ENCODE data around the gene ENKD1. TPM values are rescaled to one million over a fixed set of nuclear protein-coding genes. Genes with fewer than 3 reads are reported as not detected.

Gene ENKD1
- total RNA-seq, 5 donors from 2014 or later (not counting 1 experiment from before 2014, with no cell fraction given), result 4.2 to 12.1 (median 10.1) TPM

- Mint-ChIP-seq H3K27ac (peak within 1 kb of the TSS; percentile 93 to 95), H3K9me3 (no peaks in the 10 kb centered on the region), H3K4me1 (peaks cover 13 to 36% (median 35%) of the 10 kb centered on the region in 3 donors), H3K4me3 (peak within 1 kb of the TSS; percentile 89 to 93 (median 91)), H3K36me3 (peaks cover 7% of the 10 kb centered on the region), H3K27me3 (no peaks in the 10 kb centered on the region)
- H3K4me3 ChIP-seq (ENCODE audit: control insufficient read depth in 1 of 2, extremely low read depth in 1 of 2, low read length in 1 of 2), result peak within 1 kb of the TSS; percentile 99 to 100
- H3K9me3 ChIP-seq, result no peaks in the 10 kb centered on the region
- no peaks in the 10 kb centered on the region for H3K27me3 ChIP-seq (replicated peaks in 1 of 2; ENCODE audit: control insufficient read depth in 2 of 2, extremely low read depth in 1 of 2, insufficient read depth in 2 of 2, low read length in 1 of 2)
- H3K36me3 ChIP-seq (ENCODE audit: control insufficient read depth in 2 of 2, extremely low read depth in 1 of 2, insufficient read depth in 1 of 2, low read length in 1 of 2), result peaks cover 8 to 24% of the 10 kb centered on the region in 2 donors
- CTCF ChIA-PET, result interaction anchor here (0.6 to 1.6 kb wide), 10 partner anchors 8 to 276 kb away, joined by 3 to 9 read pairs (median 4); partner anchors contain the start of genes ATP6V0D1 (in 1 of the 2) and CARMIL2 (in 1 of the 2)
- peak; percentile 82 to 95 (median 88) for DNase-seq
- POLR2A ChIA-PET, result interaction anchor here (0.5 to 2.1 kb wide), 6 partner anchors 15 to 1429 kb away, joined by 3 to 8 read pairs (median 3); partner anchors contain the start of genes ATP6V0D1 (in 1 of the 2) and CARMIL2 (in 1 of the 2)
- WGBS (ENCODE audit: insufficient coverage), result under 1% methylated on average over 80 of the region's 83 CpGs
- peaks cover 5 to 33% of the 10 kb centered on the region in 2 experiments for H3K4me1 ChIP-seq (ENCODE audit: control insufficient read depth in 1 of 2, extremely low read depth in 1 of 2, insufficient read depth in 2 of 2, low read length in 2 of 2)
- peak within 1 kb of the TSS; percentile 100 for H3K27ac ChIP-seq (ENCODE audit: low read length)
- ATAC-seq (replicated peaks in 1 of 4), result peak; percentile 65 to 75 (median 70)
Observed at GRCh38 chr16:67659675-67660563, 6.6 kb downstream of the ENKD1 start, which contains the start of gene ACD. TSS of gene ACD (minus strand) at chr16:67660260. CDS start at chr16:67660220, 40 bp downstream.

GRCh38 chr16:67658849-67659674 lies 7.5 kb downstream of the ENKD1 start:
- peak overlapping the region; percentile 99 to 100 for H3K4me3 ChIP-seq (ENCODE audit: control insufficient read depth in 1 of 2, extremely low read depth in 1 of 2, low read length in 1 of 2)
- peaks cover 13 to 36% (median 30%) of the 10 kb centered on the region in 3 donors for H3K4me1 Mint-ChIP-seq
- peak overlapping the region; percentile 72 to 78 for H3K27ac Mint-ChIP-seq
- CTCF ChIA-PET, result interaction anchor here (0.5 to 1.5 kb wide), 5 partner anchors 9 to 138 kb away, joined by 4 to 13 read pairs (median 5); partner anchors contain the start of gene CTCF (in 1 of the 2)
- H3K27me3 Mint-ChIP-seq, result no peaks in the 10 kb centered on the region
- H3K9me3 ChIP-seq, result no peaks in the 10 kb centered on the region
- DNase-seq, result no peak
- peaks cover 5 to 33% of the 10 kb centered on the region in 2 experiments for H3K4me1 ChIP-seq (ENCODE audit: control insufficient read depth in 1 of 2, extremely low read depth in 1 of 2, insufficient read depth in 2 of 2, low read length in 2 of 2)
- WGBS (ENCODE audit: insufficient coverage), result 46% methylated on average over 4 of the region's 21 CpGs
- no peaks in the 10 kb centered on the region for H3K9me3 Mint-ChIP-seq
- no peak for ATAC-seq (replicated peaks in 1 of 4)
- H3K27me3 ChIP-seq (replicated peaks in 1 of 2; ENCODE audit: control insufficient read depth in 2 of 2, extremely low read depth in 1 of 2, insufficient read depth in 2 of 2, low read length in 1 of 2), result no peaks in the 10 kb centered on the region
- peak overlapping the region; percentile 100 for H3K27ac ChIP-seq (ENCODE audit: low read length)
- peaks cover 13% of the 10 kb centered on the region for H3K36me3 Mint-ChIP-seq
- POLR2A ChIA-PET, result interaction anchor here (0.6 to 2.1 kb wide), 3 partner anchors 135 to 178 kb away, joined by 5 to 8 read pairs (median 7); partner anchors contain the start of gene ATP6V0D1 (in 1 of the 2)
- peaks cover 8 to 32% of the 10 kb centered on the region in 2 donors for H3K36me3 ChIP-seq (ENCODE audit: control insufficient read depth in 2 of 2, extremely low read depth in 1 of 2, insufficient read depth in 1 of 2, low read length in 1 of 2)
- peak overlapping the region; percentile 89 to 93 (median 91) for H3K4me3 Mint-ChIP-seq

GRCh38 chr16:67657751-67658518 lies 8.6 kb downstream of the ENKD1 start:
- Histone ChIP-seq H3K27ac (ENCODE audit: low read length) (no peak overlapping the region), H3K4me3 (ENCODE audit: control insufficient read depth in 1 of 2, extremely low read depth in 1 of 2, low read length in 1 of 2) (no peak overlapping the region), H3K27me3 (replicated peaks in 1 of 2; ENCODE audit: control insufficient read depth in 2 of 2, extremely low read depth in 1 of 2, insufficient read depth in 2 of 2, low read length in 1 of 2) (no peaks in the 10 kb centered on the region), H3K4me1 (ENCODE audit: control insufficient read depth in 1 of 2, extremely low read depth in 1 of 2, insufficient read depth in 2 of 2, low read length in 2 of 2) (peaks cover 5 to 33% of the 10 kb centered on the region in 2 experiments), H3K36me3 (ENCODE audit: control insufficient read depth in 2 of 2, extremely low read depth in 1 of 2, insufficient read depth in 1 of 2, low read length in 1 of 2) (peaks cover 13 to 38% of the 10 kb centered on the region in 2 donors), H3K9me3 (no peaks in the 10 kb centered on the region)
- H3K9me3 Mint-ChIP-seq, result no peaks in the 10 kb centered on the region
- no peaks in the 10 kb centered on the region for H3K27me3 Mint-ChIP-seq
- no peak for DNase-seq
- CTCF ChIA-PET, result interaction anchor here in 1 of 2 donors (0.6 kb wide), 1 partner anchor 44 kb away, joined by 3 read pairs; no protein-coding TSS in a partner anchor
- H3K27ac Mint-ChIP-seq, result peak overlapping the region in 1 of 2 donors; percentile 43
- no peak for ATAC-seq (replicated peaks in 1 of 4)
- POLR2A ChIA-PET, result interaction anchor here in 1 of 2 donors (0.6 kb wide), 2 partner anchors 70 to 134 kb away, joined by 3 to 7 read pairs; no protein-coding TSS in a partner anchor
- WGBS (ENCODE audit: insufficient coverage), result 92% methylated on average over 16 of the region's 18 CpGs
- peaks cover 13% of the 10 kb centered on the region for H3K36me3 Mint-ChIP-seq
- peaks cover 13 to 36% (median 27%) of the 10 kb centered on the region in 3 donors for H3K4me1 Mint-ChIP-seq
- H3K4me3 Mint-ChIP-seq, result peak overlapping the region in 2 of 3 donors; percentile 89 to 93

GRCh38 chr16:67657017-67657608 lies 9.4 kb downstream of the ENKD1 start:
- ATAC-seq (replicated peaks in 1 of 4), result no peak
- peaks cover 13 to 36% (median 26%) of the 10 kb centered on the region in 3 donors for H3K4me1 Mint-ChIP-seq
- ChIA-PET CTCF (interaction anchor here in 1 of 2 donors (0.6 kb wide), 1 partner anchor 43 kb away, joined by 3 read pairs; no protein-coding TSS in a partner anchor), POLR2A (interaction anchor here in 1 of 2 donors (0.6 kb wide), 1 partner anchor 70 kb away, joined by 3 read pairs; no protein-coding TSS in a partner anchor)
- 84% methylated on average over 7 of the region's 16 CpGs for WGBS (ENCODE audit: insufficient coverage)
- no peak overlapping the region for H3K4me3 Mint-ChIP-seq
- H3K9me3 ChIP-seq, result no peaks in the 10 kb centered on the region
- no peak overlapping the region for H3K4me3 ChIP-seq (ENCODE audit: control insufficient read depth in 1 of 2, extremely low read depth in 1 of 2, low read length in 1 of 2)
- no peak overlapping the region for H3K27ac Mint-ChIP-seq
- H3K36me3 Mint-ChIP-seq, result peaks cover 16% of the 10 kb centered on the region
- H3K27me3 ChIP-seq (replicated peaks in 1 of 2; ENCODE audit: control insufficient read depth in 2 of 2, extremely low read depth in 1 of 2, insufficient read depth in 2 of 2, low read length in 1 of 2), result no peaks in the 10 kb centered on the region
- H3K9me3 Mint-ChIP-seq, result no peaks in the 10 kb centered on the region
- no peak for DNase-seq
- peaks cover 13 to 42% of the 10 kb centered on the region in 2 donors for H3K36me3 ChIP-seq (ENCODE audit: control insufficient read depth in 2 of 2, extremely low read depth in 1 of 2, insufficient read depth in 1 of 2, low read length in 1 of 2)
- no peaks in the 10 kb centered on the region for H3K27me3 Mint-ChIP-seq
- H3K27ac ChIP-seq (ENCODE audit: low read length), result no peak overlapping the region
- H3K4me1 ChIP-seq (ENCODE audit: control insufficient read depth in 1 of 2, extremely low read depth in 1 of 2, insufficient read depth in 2 of 2, low read length in 2 of 2), result peaks cover 5 to 32% of the 10 kb centered on the region in 2 experiments

- Mint-ChIP-seq H3K27ac (no peak overlapping the region), H3K4me3 (no peak overlapping the region), H3K4me1 (peaks cover 13 to 31% (median 25%) of the 10 kb centered on the region in 3 donors), H3K9me3 (no peaks in the 10 kb centered on the region), H3K27me3 (no peaks in the 10 kb centered on the region), H3K36me3 (peaks cover 22% of the 10 kb centered on the region)
- no peak for ATAC-seq (replicated peaks in 1 of 4)
- WGBS (ENCODE audit: insufficient coverage), result 90% methylated on average over 7 of the region's 9 CpGs
- ChIA-PET CTCF (interaction anchor here in 1 of 2 donors (0.6 to 1.2 kb wide), 2 partner anchors 13 to 1698 kb away, joined by 3 read pairs; no protein-coding TSS in a partner anchor), POLR2A (no interaction called here)
- H3K4me3 ChIP-seq (ENCODE audit: control insufficient read depth in 1 of 2, extremely low read depth in 1 of 2, low read length in 1 of 2), result no peak overlapping the region
- no peak for DNase-seq
- no peaks in the 10 kb centered on the region for H3K9me3 ChIP-seq
- H3K4me1 ChIP-seq (ENCODE audit: control insufficient read depth in 1 of 2, extremely low read depth in 1 of 2, insufficient read depth in 2 of 2, low read length in 2 of 2), result peaks cover 5 to 25% of the 10 kb centered on the region in 2 experiments
- peaks cover 16 to 49% of the 10 kb centered on the region in 2 donors for H3K36me3 ChIP-seq (ENCODE audit: control insufficient read depth in 2 of 2, extremely low read depth in 1 of 2, insufficient read depth in 1 of 2, low read length in 1 of 2)
- no peak overlapping the region for H3K27ac ChIP-seq (ENCODE audit: low read length)
- no peaks in the 10 kb centered on the region for H3K27me3 ChIP-seq (replicated peaks in 1 of 2; ENCODE audit: control insufficient read depth in 2 of 2, extremely low read depth in 1 of 2, insufficient read depth in 2 of 2, low read length in 1 of 2)
Observed at GRCh38 chr16:67656344-67657016, 10.1 kb downstream of the ENKD1 start.

Data from T-cell (primary cell).